ENCODE measurements around the gene SUOX.
"Not testable (repeated sequence)": the region's sequence is repeated elsewhere in the genome, so short reads cannot be mapped to it uniquely, and the experiment has no call there.

- TF ChIP-seq CTCF (IDR thresholded peaks at IDR 0.05); POLR2A (IDR thresholded peaks at IDR 0.05); POLR2AphosphoS5 (IDR thresholded peaks at IDR 0.05; ENCODE audit: insufficient read depth in 1 of 2, low read depth in 1 of 2): not testable (repeated sequence)
These were observed 15.2 kb upstream of the SUOX start for GRCh38 chr12:55981882-55982281.

All from vagina (tissue), 2 donors.